GM18508 (cell line): ENCODE data around the gene ITGAD.

Experiments used
- ATAC-seq: cut with Tn5 transposase; IDR thresholded peaks from one replicate; pipeline ENCODE4 v1.9.1; 2021; ENCODE audit warnings: moderate number of reproducible peaks; ENCODE audit not compliant: insufficient read depth, unreplicated experiment

The ITGAD gene

DNA sequence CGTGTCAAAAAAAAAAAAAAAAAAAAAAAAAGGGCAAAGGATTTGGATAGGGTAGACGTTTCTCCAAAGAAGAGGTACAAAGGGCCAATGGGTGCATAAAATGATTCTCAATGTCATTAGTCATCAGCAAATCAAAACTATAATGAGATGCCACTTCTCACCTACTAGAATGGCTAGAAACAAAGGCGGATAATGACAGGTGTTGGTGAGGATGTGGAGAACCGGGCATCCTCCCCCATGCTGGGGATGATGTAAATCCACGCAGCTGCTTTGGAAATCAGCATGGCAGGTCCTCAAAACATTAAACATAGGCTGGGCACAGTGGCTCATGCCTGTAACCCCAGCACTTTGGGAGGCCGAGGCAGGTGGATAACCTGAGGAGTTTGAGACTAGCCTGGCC lies 28.7 kb upstream of the ITGAD start:
- no peak for ATAC-seq

DNA sequence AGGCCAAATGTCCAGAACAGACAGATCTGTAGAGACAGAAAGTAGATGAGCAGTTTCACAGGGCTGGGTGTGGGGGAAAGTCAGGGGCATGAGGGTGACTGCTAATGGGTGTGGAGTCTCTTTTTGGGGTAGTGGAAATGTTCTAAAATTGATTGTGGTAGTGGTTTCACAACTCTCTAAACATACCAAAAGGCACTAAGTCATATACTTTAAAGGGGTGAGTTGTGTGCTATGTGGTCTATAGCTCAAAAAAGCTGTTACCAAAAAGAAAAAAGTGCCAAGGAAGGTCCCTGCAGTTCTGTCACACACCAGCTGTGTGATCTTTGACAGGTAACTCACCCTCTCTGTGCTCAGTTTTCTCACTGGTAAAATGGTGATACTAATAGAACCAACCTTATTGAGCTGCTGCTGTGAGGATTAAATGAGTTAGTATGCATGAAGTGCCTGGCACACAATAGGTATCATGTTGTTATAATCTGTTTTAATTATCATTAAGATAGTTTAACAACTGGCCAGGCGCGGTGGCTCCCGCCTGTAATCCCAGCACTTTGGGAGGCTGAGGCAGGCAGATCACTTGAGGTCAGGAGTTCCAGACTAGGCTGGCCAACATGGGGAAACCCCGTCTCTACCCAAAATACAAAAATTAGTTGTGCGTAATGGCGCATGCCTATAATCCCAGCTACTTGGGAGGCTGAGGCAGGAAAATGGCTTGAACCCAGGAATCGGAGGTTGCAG lies 27.8 kb upstream of the ITGAD start:
- ATAC-seq, result no peak

DNA sequence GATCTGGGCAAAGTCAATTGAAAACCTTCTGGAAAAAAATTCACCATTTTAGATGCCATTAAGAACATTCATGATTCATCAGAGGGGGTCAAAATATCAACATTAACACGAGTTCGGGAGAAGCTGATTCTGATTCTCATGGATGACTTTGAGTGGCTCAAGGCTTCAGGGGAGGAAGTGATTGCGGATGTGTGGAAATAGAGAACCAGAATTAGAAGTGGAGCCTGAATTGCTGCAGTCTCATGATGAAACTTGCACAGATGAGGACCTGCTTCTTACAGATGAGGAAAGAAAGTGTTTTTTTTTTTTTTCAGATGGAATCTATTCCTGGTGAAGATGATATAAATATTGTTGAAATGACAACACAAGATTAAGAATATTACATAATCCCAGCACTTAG lies 25.3 kb upstream of the ITGAD start:
- no peak for ATAC-seq

DNA sequence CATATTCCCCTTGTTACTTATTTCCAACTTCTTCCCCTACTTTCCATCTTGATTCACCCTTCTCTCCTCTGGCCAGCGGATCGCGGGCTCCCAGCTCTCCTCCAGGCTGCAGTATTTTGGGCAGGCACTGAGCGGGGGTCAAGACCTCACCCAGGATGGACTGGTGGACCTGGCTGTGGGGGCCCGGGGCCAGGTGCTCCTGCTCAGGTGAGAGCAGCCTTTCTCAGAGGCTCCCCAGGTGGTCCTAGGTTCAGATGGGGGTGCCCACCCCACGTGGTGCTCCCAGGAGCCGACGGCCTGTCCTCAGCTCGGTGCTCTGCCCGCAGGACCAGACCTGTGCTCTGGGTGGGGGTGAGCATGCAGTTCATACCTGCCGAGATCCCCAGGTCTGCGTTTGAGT lies 22.1 kb upstream of the ITGAD start:
- no peak for ATAC-seq

DNA sequence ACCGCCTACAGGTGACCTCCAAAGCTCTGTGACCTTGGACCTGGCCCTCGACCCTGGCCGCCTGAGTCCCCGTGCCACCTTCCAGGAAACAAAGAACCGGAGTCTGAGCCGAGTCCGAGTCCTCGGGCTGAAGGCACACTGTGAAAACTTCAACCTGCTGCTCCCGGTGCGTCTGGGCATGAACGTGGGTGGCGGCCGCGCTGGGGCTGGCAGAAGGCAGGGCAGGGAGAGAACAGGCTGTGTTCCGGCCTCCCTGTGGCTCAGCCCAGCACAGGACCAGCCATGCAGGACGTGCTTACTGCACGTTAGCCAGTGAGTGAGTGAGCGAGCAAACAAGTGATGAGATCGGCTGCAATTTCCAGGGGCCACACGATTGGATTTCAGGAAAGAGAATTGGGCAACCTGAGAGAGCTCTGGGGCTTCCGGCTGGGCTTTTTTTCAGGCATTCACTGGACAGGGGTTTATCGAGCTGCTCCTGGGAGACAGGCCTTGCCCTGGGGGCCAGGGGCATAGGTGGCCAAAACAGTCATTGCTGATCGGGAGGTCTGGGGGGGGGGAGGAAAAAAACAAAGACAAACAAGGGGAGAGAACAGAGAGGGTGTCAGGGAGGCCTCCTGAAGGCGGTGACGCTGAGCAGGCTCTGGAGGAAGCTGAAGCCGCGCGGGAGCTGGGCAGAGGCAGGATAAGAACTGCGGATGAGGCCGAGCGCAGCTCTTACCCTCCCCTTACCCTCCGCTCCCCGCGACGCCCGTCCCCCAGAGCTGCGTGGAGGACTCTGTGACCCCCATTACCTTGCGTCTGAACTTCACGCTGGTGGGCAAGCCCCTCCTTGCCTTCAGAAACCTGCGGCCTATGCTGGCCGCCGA lies 21.3 kb upstream of the ITGAD start:
- ATAC-seq, result no peak

DNA sequence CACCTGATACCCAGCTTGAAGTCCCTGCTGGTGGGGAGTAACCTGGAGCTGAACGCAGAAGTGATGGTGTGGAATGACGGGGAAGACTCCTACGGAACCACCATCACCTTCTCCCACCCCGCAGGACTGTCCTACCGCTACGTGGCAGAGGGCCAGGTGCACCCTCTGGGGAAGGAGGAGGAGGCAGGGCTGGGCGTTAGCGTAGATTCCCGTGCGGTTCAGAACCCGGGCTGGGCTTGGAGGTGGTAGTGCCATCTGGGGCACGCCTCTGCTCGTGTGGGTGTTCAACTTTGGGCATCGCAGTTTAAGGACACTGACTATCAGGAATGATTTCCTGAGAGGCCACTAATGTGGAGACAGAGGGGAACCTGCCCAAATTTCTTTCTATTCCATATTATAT lies 19.9 kb upstream of the ITGAD start:
- ATAC-seq, result no peak

DNA sequence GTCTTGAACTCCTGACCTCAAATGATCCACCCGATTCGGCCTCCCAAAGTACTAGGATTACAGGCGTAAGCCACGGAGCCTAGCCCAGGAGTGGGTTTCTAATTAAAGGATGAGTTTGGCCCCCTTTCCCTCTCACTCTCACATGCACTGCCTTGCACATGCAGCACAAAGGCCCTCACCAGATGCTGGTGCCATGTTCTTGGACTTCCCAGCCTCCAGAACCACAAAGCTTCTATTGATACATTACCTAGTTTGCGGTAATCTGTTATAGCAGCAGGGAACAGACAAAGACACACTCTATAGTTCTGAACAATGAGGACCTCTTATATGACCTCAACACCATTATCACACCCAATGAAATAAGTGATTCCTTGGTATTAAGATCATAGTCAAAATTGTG lies 17.9 kb upstream of the ITGAD start:
- ATAC-seq, result no peak

DNA sequence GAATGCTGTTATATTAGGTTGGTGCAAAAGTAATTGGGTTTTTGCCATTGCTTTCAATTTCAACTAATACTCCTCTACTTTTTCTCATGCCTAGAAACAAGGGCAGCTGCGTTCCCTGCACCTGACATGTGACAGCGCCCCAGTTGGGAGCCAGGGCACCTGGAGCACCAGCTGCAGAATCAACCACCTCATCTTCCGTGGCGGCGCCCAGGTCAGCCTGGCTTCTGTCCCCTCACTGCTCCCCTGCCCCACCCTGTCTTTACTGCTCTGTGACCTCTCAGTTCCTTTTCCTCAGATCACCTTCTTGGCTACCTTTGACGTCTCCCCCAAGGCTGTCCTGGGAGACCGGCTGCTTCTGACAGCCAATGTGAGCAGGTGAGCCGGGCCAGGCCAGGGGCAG lies 16.4 kb upstream of the ITGAD start:
- ATAC-seq, result no peak

DNA sequence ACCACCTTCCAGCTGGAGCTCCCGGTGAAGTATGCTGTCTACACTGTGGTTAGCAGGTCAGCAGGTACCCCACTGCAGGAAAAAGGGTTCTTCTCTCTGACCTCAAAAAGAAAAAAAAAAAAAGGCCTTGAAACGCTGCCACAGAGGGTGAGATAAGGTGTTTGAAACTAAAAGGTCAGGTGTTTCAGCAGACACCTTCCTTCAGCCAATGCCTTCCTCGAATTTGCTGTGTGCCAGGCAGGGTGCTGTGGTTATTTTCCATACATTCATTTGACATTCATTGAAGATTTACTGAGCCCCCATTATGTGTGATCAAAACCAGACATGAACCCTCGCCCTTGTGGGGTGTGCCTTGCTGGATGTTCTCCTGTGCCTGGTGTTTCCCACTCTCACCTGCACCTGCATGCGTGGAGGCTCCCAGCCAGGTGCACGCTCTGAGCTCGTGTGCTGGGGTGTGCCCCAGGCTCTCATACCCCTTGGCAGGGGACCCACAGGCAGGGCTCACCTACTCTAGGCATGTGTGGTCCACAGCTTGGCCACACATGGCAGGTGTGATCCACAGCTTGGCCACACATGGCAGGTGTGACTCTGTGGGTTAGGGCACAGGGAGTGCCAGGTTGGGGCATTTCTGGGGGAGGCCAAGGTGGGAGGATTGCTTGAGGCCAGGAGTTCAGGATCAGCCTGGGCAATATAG lies 15.8 kb upstream of the ITGAD start:
- no peak for ATAC-seq

DNA sequence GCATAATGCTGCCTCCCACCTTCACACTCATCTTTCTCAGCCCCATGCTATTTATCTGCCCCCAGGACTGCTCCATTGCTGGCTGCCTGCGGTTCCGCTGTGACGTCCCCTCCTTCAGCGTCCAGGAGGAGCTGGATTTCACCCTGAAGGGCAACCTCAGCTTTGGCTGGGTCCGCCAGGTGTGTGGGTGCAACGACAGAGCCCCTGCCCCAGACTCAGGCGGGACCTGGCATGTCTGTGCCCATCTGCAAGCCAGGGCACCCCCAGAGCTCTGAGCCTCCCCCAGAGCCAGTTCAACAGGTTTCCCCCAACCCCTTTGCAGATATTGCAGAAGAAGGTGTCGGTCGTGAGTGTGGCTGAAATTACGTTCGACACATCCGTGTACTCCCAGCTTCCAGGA lies 12.9 kb upstream of the ITGAD start:
- ATAC-seq, result no peak

DNA sequence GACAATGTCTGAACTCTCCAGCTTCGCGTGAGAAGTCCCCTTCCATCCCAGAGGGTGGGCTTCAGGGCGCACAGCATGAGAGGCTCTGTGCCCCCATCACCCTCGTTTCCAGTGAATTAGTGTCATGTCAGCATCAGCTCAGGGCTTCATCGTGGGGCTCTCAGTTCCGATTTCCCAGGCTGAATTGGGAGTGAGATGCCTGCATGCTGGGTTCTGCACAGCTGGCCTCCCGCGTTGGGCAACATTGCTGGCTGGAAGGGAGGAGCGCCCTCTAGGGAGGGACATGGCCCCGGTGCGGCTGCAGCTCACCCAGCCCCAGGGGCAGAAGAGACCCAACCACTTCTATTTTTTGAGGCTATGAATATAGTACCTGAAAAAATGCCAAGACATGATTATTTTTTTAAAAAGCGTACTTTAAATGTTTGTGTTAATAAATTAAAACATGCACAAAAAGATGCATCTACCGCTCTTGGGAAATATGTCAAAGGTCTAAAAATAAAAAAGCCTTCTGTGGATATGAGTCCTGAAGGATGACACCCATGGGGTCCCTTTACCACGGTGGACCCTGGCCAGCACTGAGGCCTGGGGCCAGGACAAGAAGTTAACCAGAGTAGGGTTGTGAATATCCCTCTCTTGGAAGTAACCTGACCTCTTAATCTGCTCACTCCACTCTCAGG lies 10.5 kb upstream of the ITGAD start:
- ATAC-seq, result no peak

DNA sequence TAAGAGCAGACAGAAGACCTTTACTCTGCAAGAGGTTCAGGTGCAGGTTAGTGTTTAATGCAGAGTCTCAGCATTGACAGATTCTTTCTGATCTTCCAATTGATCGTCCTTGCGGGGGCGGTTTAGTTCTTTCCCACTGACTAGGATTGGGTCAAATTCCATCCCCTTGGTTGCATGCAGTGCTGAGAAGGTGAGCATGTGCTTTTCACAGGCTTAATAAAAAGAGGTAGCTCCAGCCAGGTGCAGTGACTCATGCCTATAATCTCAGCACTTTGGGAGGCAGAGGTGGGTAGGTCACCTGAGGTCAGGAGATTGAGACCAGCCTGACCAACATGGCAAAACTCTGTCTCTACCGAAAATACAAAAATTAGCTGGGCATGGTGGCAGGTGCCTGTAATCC lies 7.5 kb upstream of the ITGAD start:
- ATAC-seq, result no peak

DNA sequence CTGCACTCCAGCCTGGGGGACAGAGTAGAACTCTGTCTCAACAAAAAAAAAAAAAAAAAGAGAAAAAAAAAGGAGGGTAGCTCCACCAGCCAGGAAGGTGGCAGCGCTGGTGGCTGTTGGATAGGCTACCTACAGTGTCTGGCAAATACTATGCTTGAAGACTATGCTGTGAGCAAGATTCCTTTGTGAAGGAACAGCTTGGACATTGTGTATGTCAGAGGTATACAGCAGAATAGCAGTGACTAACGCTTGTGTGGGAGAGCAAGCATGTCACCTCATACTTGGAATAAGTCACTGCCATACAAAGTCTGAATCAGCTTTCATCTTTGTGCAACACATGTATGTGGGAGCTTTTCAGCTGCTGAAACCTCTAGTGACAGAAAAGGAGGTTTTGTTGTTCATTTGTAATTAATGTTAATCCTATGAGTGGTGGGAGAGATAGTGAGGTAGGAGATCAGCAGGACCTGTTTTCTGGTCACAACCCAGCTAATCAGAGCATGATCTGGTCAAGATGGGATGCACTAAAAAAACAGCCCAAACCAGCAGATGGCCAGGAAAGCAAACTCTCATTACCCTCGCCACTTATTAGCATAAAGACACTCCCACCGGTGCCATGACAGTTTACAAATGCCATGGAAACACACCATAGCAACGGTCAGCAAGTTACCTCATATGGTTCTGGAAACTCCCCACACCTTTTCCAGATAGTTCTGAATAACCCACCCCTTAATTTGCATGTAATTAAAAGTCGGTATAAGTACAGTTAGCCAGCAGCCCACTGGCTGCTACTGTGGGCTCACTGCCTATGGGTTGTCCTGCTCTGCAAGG lies 6.8 kb upstream of the ITGAD start:
- peak; percentile 63 for ATAC-seq

DNA sequence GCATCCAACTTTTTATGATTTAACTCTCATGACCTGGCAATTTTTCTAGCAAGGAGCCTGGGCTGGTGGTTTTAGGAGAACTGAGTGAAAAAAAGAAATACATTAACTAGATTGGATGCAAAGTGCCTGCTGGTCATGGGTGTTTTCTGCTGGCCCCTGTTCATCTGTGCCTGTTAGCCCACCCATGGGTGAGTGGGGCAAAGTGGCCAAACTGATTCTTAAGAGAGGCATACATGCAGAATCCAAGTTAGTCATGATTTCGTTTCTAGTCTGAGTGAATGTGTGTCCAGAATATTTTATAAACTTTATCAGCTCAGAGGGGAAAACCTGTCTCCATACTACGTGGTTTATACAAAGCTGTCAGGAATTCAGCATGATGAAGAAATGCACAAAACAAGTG lies 4.6 kb upstream of the ITGAD start:
- no peak for ATAC-seq

DNA sequence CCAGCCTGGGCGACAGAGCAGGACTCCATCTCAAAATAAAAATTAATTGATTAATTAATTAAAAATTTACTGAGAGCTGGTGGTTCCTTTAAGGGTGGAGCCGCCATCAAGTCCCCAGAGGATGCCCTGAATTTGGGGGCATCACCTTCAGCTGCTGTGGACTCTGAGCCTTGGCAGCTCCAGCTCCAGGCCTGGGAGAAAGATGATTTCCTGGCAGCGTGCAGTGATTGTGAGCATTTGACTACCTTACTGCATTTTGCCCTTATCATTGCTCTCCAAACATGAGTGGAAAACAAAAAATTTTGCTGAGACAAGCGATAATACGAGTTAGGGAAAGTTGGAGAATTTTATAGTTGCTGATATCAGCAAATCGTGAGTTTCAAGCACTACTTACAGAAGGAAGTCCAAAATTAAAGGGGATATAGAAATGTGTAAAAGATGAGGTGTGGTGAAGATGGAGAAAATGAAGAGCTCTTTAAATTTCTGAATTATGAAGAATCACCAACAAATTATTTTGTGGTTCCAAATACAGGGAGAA lies 2.6 kb upstream of the ITGAD start:
- no peak for ATAC-seq

DNA sequence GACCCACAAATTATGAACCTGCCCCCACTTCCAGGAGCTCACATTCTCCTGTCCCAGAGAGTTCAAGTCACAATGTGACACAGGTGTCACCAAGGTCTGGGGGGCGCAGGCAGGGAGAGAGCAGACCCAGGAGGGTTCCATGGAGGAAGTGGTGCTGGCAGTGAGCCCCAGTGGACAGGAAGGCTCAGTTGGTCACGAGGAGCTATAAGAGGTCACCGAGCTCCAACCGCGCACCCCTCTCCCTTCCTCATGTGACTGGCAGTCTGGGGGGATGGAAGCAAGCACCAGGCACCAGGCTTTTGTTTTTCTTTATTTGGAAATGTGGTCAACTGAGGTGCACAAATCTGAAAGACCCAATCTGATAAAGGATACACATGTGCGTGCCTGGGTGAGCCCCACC lies 2.5 kb downstream of the ITGAD start:
- no peak for ATAC-seq

DNA sequence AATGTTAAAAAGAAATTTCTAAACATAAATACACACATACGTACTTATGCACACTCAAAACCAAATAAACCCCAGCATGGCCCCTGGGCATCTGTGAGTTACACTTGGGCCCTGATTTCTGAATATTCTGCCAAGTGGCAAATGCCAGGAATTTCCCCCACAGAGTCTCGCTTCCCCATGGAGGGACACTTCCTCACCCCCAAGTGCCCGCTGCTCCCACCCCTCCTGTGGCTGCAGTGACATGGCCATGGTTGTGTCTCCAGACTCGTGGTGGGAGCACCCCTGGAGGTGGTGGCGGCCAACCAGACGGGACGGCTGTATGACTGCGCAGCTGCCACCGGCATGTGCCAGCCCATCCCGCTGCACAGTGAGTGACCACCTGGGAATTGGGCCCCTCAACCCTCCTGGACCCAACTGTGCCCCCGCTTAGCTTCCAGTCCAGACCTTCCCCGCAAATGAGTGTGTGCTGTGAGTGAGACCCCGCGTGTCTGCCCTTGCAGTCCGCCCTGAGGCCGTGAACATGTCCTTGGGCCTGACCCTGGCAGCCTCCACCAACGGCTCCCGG lies 4.0 kb downstream of the ITGAD start:
- no peak for ATAC-seq

DNA sequence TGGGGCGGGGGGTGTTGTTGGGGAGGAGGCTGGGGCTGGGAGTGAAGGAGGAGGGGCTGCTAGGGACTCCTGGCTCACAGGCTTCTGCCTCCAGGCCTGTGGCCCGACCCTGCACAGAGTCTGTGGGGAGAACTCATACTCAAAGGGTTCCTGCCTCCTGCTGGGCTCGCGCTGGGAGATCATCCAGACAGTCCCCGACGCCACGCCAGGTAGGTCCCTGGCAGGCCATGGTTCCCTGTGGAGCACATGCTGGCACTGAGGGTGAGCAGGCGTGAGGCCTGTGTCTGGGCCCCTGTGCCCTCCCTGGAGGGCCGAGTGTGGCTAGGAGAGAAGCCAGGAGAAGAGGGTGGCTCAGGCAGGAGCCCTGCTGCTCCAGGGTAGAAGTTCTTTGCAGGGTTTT lies 4.6 kb downstream of the ITGAD start:
- no peak for ATAC-seq

DNA sequence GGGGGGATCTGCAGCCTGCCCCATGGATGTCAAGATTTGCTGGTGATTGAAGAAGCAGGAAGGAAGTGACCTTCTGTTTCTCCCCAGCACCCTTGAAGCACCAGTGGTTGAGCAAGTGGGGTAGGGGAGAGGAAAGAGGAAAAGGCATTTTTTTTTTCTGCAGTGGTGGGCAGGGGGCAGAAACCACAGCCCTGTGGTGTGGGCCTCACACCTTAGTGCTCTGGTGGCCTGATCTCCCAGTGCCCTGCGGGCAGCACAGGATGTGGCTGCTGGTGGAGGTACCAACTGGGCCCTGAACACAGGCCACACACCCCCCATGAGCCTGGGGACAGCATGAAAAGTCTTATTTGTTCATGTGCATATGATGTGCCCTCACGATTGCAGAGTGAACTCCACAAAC lies 7.1 kb downstream of the ITGAD start:
- ATAC-seq, result no peak
